ENCODE results near the gene EPHB2.

EPHB2 gene

GRCh38 chr1:22854688-22855565 lies 144.3 kb downstream of the EPHB2 start:
- DNase-seq (ENCODE audit: low read depth in 2 of 2, low spot score in 1 of 2), result no peak

GRCh38 chr1:22855668-22856606 lies 145.3 kb downstream of the EPHB2 start:
- no peak for DNase-seq (ENCODE audit: low read depth in 2 of 2, low spot score in 1 of 2)

GRCh38 chr1:22857661-22858060 lies 147.0 kb downstream of the EPHB2 start:
- no peak for DNase-seq (ENCODE audit: low read depth in 2 of 2, low spot score in 1 of 2)

- no peak for DNase-seq (ENCODE audit: low read depth in 2 of 2, low spot score in 1 of 2)
Observed at GRCh38 chr1:22860414-22860800, 149.8 kb downstream of the EPHB2 start.

GRCh38 chr1:22860883-22861385 lies 150.3 kb downstream of the EPHB2 start:
- no peak for DNase-seq (ENCODE audit: low read depth in 2 of 2, low spot score in 1 of 2)

GRCh38 chr1:22861764-22862440 lies 151.3 kb downstream of the EPHB2 start:
- no peak for DNase-seq (ENCODE audit: low read depth in 2 of 2, low spot score in 1 of 2)

GRCh38 chr1:22862752-22863151 lies 152.1 kb downstream of the EPHB2 start:
- no peak for DNase-seq (ENCODE audit: low read depth in 2 of 2, low spot score in 1 of 2)

- no peak for DNase-seq (ENCODE audit: low read depth in 2 of 2, low spot score in 1 of 2)
Observed at GRCh38 chr1:22863766-22864165, 153.1 kb downstream of the EPHB2 start.

GRCh38 chr1:22864886-22865285 lies 154.2 kb downstream of the EPHB2 start:
- no peak for DNase-seq (ENCODE audit: low read depth in 2 of 2, low spot score in 1 of 2)

- no peak for DNase-seq (ENCODE audit: low read depth in 2 of 2, low spot score in 1 of 2)
Observed at GRCh38 chr1:22865736-22866135, 155.1 kb downstream of the EPHB2 start.

- DNase-seq (ENCODE audit: low read depth in 2 of 2, low spot score in 1 of 2), result no peak
Observed at GRCh38 chr1:22866868-22867267, 156.2 kb downstream of the EPHB2 start.

GRCh38 chr1:22868331-22868730 lies 157.7 kb downstream of the EPHB2 start:
- DNase-seq (ENCODE audit: low read depth in 2 of 2, low spot score in 1 of 2), result no peak

- no peak for DNase-seq (ENCODE audit: low read depth in 2 of 2, low spot score in 1 of 2)
Observed at GRCh38 chr1:22869325-22869724, 158.7 kb downstream of the EPHB2 start.

GRCh38 chr1:22870201-22870871 lies 159.7 kb downstream of the EPHB2 start:
- no peak for DNase-seq (ENCODE audit: low read depth in 2 of 2, low spot score in 1 of 2)

- DNase-seq (ENCODE audit: low read depth in 2 of 2, low spot score in 1 of 2), result no peak
Observed at GRCh38 chr1:22872981-22873664, 162.5 kb downstream of the EPHB2 start.

- no peak for DNase-seq (ENCODE audit: low read depth in 2 of 2, low spot score in 1 of 2)
Observed at GRCh38 chr1:22874785-22875184, 164.1 kb downstream of the EPHB2 start.

GRCh38 chr1:22875241-22875640 lies 164.6 kb downstream of the EPHB2 start:
- no peak for DNase-seq (ENCODE audit: low read depth in 2 of 2, low spot score in 1 of 2)

- no peak for DNase-seq (ENCODE audit: low read depth in 2 of 2, low spot score in 1 of 2)
Observed at GRCh38 chr1:22875841-22876240, 165.2 kb downstream of the EPHB2 start.

GRCh38 chr1:22876359-22877111 lies 165.9 kb downstream of the EPHB2 start:
- no peak for DNase-seq (ENCODE audit: low read depth in 2 of 2, low spot score in 1 of 2)
